GM21825 (cell line): ENCODE data around the gene SRP19.
A peak's percentile ranks its signal among the peaks of the same experiment; 100 is the strongest.
"Not testable (repeated sequence)": the region's sequence is repeated elsewhere in the genome, so short reads cannot be mapped to it uniquely, and the experiment has no call there.

Experiments used
- ATAC-seq: cut with Tn5 transposase; IDR thresholded peaks from one replicate; pipeline ENCODE4 v1.9.1; 2021; ENCODE audit warnings: mild to moderate bottlenecking, moderate library complexity; ENCODE audit not compliant: unreplicated experiment

Gene SRP19

DNA sequence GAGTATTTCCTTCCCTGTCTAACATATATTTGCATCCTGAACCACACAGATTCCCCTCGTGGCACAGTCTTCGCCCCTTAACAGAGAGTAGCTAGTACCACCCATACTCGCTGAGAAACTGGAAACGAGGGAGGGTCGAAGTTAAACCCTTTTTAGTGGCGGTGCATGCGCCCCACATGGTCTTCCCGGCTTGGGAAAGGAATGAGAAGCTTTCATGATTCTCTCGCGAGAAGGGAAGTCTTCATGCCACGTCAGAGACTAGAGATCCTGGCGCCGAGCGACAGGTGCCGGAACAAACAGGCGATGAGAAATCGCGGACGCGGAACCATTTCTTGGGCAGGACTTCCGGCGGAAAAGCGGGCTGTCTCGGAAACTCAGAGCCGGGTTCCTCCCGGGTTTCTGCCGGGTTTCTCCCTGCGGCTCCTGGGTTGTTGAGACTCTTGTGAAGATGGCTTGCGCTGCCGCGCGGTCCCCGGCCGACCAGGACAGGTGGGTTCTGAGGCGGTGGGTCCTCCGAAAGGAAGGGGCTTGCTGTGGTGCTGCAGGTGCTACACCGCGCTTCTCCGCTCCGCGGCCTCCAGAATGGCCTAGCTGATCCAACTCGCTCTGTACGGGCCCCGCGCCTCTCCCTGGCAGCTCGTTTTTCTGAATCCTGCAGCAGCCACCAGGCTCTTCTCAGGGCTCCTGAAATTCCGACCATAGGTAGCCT lies at the start of gene SRP19:
Gene SRP19 (plus strand): TSS at position 359 of the 709 bp plus-strand sequence. CDS start 90 bp downstream, at position 449.
- ATAC-seq: peak; percentile 99

DNA sequence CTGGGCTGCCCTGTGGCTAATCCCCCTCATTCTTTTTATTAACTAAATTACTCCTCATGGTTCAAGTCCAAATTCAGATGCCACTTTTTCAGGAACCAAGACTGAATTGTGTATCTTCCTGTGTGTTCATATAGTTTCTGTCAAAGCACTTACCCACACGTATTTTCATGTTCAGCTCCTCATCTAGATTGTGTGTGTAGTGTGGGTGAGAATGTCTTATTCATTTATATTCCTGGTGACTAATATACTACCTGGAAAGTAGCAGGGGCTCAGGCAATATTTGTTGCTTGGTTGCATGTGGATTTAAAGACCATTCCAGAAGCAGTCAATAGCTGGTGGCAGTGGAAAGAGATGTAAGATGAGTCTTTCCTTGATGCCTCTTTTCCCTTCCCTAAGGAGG lies 48.5 kb upstream of the SRP19 start:
- no peak for ATAC-seq

DNA sequence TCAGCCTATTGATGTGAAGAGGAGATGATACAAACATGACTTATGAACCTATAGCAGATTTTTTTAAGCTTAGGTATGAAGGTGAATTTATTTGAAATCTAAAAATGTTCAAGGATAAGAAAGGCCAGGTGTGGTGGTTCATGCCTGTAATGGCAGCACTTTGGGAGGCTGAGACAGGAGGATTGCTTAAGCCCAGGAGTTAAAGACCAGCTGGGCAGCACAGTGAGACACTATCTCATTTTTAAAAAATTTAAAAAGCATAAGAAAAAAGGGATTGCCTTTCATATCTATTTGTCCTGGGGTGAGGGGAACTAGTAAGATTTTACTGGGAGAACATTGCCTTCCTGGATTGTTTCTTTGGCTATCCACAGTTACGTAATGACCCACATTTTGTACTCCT lies 40.8 kb upstream of the SRP19 start:
- ATAC-seq: no peak

DNA sequence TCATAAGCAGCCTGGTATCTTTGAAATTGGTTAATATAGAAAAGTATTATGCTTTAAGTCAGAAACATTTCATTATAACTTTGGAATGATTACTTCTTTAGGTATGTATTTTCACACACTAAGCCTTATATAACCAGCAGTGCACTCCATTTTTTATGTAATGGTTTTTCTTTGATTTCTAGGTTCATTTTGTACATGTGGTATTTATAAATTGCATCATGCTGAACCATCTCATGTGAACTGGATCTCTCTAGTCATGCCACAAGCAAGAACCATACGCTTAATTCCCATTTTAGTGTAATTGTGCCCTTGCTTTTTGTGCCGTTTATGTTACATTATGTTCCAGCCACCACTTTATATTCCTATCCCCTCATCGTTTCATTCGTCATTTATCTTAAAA lies 38.6 kb upstream of the SRP19 start:
- no peak for ATAC-seq

DNA sequence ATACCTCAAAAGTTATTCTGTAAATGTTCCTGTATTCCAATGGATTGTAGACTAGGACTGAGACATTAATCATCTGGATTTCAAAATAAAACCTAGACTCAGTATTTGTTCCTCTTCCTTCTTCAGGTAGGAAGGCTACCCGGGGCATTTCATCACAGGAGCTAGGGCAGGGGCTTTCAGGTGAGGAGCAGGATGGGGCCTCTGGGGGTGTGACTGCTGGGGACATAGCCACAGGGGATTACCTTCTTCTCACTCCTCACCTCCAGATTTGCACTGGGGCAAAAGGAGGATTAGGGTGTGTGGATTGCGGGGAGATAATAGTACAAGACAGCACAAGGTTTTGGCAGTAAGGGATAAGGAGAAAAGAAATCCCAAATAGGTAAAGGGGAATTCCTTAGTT lies 37.9 kb upstream of the SRP19 start:
- no peak for ATAC-seq

DNA sequence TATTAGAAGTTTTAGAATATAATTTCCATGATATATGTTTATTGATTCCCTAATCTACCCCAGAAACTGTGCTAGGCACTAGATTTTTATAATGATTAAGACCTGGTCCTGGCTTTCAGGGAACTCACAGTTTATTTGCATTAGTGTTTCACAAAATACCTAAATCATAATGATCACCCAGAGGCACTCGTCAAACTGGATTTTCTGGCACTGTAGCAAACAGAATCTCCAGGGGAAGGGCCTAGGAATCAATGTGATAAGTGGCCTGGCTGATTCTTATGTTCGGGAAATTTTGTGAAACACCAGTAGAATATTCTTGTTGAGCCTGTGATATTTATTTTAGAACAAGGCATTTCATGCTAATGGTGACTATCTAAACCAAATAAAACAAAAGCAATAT lies 37.4 kb upstream of the SRP19 start:
- no peak for ATAC-seq

DNA sequence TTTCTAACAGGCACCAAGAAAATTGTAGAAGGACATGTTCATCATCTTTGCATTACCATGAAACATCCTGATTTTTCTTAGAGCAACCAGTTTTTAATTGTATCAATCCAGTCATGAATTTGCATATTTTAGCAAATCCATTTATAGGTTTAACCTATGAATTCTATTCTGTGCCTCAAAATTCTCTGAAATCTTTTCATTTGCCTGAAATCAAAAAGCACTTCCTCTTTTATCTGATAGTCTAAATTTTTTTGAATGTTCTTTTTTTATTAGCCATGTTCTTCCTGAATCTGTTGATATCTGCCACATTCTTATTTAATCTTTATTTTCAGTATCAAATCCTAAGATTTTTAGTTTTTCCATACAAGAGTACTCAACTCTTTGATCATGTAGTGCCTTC lies 36.9 kb upstream of the SRP19 start:
- no peak for ATAC-seq

DNA sequence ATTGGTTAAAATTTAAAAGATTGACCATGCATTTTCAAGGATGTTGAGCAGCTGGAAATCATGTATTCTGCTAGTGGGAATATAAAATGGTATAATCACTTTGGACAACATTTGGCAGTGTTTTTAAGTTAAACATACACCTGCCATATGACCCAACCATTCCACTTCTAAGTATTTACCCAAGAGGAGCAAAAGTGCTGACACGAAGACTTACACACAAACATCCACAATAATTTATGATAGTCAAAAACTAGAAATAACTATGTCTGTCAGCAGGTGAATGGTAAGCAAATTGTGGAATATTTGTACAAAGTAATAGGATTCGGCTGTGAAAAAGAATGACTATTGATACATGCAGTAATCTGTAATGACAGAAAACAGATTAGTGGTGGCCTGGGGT lies 30.7 kb upstream of the SRP19 start:
- no peak for ATAC-seq

DNA sequence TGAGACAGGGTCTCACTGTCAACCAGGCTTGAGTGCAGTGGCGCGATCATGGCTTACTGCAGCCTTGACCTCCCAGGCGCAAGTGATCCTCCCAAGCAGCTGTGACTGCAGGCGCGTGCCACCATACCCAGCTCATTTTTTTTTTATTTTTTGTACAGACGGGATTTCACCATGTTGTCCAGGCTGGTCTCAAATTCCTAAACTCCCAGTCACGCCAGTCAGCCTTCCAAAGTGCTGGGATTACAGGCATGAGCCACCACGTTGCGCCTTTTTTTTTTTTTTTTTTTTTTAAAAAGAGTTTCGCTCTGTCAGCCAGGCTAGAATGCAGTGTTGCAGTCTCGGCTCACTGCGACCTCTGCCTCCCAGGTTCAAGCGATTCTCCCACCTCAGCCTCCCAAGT lies 27.1 kb upstream of the SRP19 start:
- no peak for ATAC-seq

DNA sequence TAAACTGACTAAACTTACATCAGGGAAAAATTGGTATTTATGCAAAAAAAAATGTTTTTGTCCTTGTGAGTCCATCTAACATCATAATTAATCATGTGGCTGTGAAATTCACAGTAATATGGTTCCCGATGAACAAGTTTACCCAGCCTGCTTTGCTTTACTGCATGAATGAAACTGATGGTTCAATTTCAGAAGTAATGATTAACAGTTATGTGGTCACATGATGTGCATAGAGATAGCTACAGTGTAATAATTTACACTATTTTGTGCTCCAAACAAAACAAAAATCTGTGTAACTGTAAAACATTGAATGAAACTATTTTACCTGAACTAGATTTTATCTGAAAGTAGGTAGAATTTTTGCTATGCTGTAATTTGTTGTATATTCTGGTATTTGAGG lies 16.6 kb upstream of the SRP19 start:
- ATAC-seq: no peak

DNA sequence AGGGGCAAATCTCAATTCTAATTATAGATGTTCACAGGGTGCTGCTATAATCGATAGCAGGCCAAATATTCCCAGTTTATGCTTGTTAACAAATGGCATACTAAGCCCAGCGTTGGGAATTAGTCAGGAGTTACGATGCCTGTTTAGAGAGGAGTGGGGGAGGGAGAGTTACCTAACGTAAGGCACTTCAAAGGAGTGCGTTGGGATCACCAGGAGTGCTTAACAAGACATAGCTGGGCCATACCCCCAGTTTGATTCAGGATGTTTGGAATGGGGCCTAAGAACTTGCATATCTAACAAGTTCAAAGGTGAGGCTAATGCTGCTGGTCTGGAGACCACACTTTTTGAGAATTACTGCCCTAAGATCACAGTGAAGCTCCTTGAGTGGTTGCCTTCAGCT lies 14.5 kb upstream of the SRP19 start:
- ATAC-seq: no peak

DNA sequence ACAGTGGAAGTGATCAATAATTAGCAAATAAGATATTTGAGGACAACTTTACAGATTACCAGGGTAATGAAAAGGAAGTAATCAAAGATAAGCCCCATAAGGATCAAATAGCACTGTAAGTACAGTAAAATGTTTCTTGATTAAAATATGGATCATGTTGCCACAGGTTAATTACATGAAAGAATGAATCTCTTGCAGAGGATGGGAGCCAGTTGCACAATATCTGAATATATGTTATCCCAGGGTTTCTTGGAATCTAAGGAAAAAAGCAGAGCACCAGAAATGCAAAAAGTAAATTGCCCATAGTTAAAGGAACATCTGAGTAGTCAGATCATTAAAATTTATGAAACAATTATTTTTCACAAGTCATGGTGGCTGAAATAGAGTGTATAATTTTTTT lies 13.8 kb upstream of the SRP19 start:
- no peak for ATAC-seq

DNA sequence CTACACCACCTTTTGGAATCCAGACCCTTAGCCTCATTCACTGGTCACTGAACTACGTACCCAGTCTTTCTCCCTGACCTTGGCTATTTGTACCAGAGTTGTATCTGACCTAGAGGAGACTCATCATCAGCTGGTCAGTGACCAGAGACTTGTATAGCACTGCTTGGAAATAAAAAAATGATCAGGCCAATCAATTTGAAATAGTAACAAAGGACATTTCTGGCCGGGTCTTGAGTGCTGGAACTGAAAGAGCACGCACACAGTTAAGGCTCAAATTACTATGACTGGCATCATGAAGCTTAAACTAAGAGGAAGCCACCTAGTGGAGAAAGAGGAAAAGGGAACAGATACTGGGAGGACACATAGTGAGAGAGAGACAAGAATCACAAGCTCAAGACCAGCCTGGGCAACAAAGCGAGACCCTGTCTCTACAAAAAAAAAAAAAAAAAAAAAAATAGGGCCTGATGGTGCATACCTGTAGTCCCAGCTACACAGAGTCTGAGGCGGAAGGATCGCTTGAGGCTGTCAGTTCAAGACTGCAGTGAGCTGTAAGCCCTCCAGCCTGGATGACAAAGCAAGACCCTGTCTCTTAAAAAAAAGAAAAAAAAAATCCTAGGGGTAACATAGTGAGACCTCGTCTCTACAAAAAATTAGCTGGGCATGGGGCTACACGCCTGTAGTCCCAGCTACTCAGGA lies 12.8 kb upstream of the SRP19 start:
- ATAC-seq: peak; percentile 99

DNA sequence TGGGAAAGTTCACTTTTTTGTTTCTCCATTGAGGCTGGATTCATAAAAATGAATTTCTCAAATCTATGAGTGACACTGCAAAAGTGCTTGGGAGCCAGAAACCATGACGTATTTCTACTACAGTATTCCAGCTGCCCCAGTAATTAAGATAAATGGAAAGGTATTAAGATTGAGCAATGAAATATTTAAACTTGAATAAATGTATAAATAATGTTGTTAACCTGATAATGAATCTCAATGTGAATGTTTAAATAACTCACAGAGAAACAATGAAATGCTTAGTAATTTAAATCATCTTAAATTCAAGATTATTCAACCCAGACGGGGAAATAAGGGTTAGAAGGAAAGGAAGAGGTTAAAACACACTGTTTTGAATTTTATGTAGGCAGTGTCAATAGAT lies 11.2 kb upstream of the SRP19 start:
- no peak for ATAC-seq

DNA sequence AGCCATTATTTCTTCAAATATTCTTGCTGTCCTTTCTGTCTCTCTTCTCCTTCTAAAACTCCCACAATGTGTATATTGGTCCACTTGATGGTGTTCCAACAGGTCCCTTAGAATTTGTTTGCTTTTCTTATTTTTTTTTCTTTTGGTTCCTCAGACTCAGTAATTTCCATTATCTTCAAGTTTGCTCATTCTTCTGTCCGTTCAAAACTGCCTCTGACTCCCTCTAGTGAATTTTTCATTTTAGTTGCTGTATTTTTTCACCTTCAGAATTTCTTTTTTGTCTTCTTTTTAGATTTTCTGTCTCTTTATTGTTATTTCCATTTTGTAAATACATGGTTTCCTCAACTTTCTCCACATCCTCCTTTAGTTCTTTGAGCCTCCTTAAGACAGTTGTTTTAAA lies 6.4 kb upstream of the SRP19 start:
- ATAC-seq: no peak

DNA sequence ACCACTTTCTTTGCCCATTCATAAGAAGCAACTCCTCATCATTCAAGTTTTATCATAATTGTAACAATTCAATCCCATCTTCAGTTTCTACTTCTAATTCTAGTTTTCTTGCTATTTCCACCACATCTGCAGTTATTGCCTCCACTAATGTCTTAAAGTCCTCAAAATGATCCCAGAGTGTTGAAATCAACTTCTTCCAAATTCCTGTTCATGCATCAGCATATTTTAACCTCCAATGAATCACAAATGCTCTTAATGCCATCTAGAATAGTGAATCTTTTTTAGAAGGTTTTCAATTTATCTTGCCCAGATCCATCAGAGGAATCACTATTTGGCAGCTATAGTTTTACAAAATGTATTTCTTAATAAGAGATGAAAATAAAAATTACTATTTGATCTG lies 3.2 kb upstream of the SRP19 start:
- ATAC-seq: no peak

DNA sequence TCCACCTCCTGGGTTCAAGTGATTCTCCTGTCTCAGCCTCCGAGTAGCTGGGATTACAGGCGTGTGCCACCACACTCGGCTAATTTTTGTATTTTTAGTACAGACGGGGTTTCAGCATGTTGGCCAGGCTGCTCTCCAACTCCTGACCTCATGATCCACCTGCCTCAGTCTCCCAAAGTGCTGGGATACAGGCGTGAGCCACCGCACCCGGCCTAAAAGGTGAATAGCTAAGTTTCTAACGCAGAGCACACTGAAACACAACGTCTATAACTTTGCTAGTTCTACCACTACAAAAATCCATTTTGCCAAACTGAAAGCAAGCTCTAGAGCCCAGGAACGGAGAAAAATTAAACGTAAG lies 537 bp upstream of the SRP19 start:
- not testable (repeated sequence) for ATAC-seq

DNA sequence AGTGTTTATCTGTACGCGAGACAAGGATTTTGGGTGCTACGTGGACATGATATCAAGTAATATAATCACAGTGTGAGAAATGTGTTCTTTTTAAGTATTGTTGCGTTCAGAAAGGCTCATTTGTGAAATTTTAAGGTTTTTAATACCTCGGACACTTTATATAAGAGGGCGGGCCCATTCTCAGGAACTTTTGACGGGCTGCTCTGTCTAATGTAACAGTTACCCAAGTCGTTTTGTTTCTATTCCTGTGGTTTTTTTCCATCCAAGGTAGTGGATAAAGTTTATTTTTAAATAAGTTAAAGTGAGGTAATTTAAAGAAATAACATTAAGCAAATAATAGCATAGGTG lies 525 bp downstream of the SRP19 start:
- no peak for ATAC-seq

DNA sequence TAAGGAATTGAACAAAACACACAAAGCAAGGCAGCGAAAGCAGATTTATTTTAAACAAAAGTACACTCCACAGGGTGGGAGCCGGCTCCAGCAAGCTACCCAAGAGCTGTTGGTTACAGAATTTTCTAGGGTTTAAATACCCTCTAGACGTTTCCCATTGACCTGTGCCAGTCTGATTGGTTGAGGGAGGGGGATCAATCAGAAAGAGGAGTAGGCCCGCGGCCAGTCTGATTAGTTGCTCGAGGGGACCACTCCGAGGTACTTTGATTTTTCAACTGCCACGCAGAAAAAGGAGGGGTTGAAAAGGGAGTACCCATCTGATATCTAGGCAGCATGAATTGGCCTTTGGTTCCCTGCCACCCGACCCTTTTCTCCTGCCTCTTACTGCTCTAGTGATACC lies 998 bp downstream of the SRP19 start:
- no peak for ATAC-seq

DNA sequence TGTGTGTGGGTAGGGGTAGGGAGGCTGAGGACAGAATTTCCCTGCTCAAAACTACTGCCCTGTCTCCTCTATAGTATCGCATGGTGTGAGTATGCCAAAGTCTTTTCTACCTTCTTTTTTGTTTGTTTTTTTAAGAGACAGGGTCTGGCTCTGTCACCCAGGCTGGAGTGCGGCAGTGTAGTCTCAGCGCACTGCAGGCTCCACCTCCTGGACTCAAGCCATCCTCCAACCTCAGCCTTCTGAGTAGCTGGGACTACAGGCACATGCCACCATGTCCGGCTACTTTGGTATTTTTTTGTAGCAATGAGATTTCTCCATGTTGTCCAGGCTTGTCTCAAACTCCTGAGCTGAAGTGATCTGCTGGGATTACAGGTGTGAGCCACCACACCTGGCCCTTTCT lies 2.5 kb downstream of the SRP19 start:
- no peak for ATAC-seq

DNA sequence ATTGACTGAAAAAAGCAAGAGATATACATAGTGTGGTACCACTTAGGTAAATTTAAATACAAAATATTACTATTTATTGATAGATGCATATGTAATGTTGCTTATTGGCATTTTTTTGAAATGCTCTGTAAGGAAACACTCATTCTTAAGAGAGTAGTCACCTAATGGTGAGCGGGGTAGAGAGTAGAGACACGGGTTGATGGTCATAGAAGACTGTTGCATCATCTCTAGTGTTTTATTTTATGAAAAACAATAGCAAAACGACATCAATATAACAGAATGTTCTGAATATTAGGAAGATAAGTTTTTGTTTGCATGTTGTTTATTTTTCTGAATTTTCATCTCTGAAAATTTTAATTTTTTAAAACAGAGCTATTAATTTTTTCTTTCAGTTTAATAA lies 4.0 kb downstream of the SRP19 start:
- ATAC-seq: no peak

DNA sequence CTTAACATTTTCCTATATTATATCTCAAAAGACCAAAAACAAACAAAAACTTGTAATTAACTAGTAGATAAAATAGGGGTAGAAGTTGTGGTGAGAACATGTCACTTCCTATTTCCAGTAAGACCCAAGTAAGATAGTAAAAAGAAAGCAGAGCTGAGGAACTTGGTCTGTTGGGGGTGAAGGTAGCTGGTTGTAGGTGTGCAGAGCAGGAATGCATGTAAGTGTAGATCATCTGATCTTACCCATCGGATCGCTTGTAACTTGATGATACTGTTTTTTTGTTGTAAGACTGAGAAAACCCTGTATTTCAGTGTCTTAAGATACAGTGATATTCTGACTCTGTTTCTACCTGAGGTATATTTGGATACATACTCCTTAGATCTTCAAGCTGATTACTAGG lies 5.7 kb downstream of the SRP19 start:
- no peak for ATAC-seq

DNA sequence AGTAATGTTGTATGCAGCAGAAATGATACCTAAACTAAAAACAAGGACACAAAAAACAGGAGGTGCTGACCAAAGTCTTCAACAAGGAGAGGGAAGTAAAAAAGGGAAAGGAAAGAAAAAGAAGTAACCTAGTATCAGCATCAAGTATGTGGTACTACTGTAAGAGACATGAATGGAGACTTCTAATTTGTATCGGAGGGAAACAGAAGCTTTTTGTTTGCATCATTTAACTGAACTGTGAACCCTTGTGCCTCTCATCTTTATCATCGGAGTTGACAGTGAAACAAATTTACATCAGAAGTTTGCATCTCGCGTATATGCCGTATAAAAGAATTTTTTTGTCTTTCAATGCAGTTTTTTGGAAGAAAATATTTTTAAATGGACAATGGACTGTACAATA lies 6.3 kb downstream of the SRP19 start:
- no peak for ATAC-seq
